HepG2 (cell line): Measurements from ENCODE around the gene GARIN1A. TPM values are rescaled to one million over a fixed set of nuclear protein-coding genes. Genes with fewer than 3 reads are reported as not detected.

Experiments
- ATAC-seq: fragments of 200-7000 bp; cut with Tn5 transposase; 3 replicates; pipeline ENCODE4 v1.9.1; 2020; ENCODE audit warnings: mild to moderate bottlenecking, moderate library complexity
- BruUV-seq: library from RNA; stranded (reverse); fragments of 400-500 nt; replicated peaks from 2 replicates; lab custom pipeline; 2021; lab: Mats Ljungman, UMichigan
- CTCF ChIA-PET: fragments of 300-600 bp; formaldehyde crosslinking; extraction: SDS; loops from one replicate; lab custom pipeline; 2021; ENCODE audit warnings: low total read pairs, inconsistent platforms, low intra/inter-chr PET ratio; lab: Yijun Ruan, JAX
- POLR2A ChIA-PET: fragments of 350-600 bp; sonication (Branson Sonifier 250); formaldehyde crosslinking; loops from one replicate; lab custom pipeline; 2020; ENCODE audit warnings: antibody characterized with exemption, inconsistent platforms; lab: Yijun Ruan, JAX
- DNase-seq: peaks from one replicate; pipeline ENCODE4 v3.0.0-alpha.2; 2015; ENCODE audit warnings: low spot score
- FAIRE-seq: peaks from 3 replicates; lab custom pipeline; 2011; peaks lifted over from hg19 to GRCh38; lab: Jason Lieb, UNC
- H2AFZ ChIP-seq: one replicate; pipeline ENCODE4 v1.6.1; 2011; ENCODE audit warnings: low read length, inconsistent platforms
- H3K27ac ChIP-seq: fragments of 300-600 bp; 3 replicates; pipeline ENCODE4 v1.8.0; 2011; ENCODE audit warnings: mixed run types, mild to moderate bottlenecking, mixed read lengths, low read length, inconsistent platforms; ENCODE audit not compliant: insufficient read depth; ENCODE audit errors: extremely low read length
- H3K27me3 ChIP-seq, 2 experiments: fragments of 200-600 bp in 1 of 2; 2 replicates in 1 of 2; 3 replicates in 1 of 2; pipeline versions ENCODE4 v1.6.0 to v1.8.0; 2011; ENCODE audit warnings: low read length in 2 of 2, mild to moderate bottlenecking in 2 of 2, moderate library complexity in 2 of 2, inconsistent platforms in 1 of 2; ENCODE audit not compliant: insufficient read depth in 2 of 2, control insufficient read depth in 1 of 2
- H3K36me3 ChIP-seq, 2 experiments: fragments of 200-600 bp in 1 of 2; replicated peaks in 1 of 2; 2 replicates in 1 of 2; 3 replicates in 1 of 2; pipeline versions ENCODE4 v1.5.1 to v1.8.0; 2011; ENCODE audit warnings: low read length in 2 of 2, inconsistent platforms in 1 of 2; ENCODE audit not compliant: insufficient read depth in 2 of 2, control insufficient read depth in 1 of 2
- H3K4me1 ChIP-seq: 2 replicates; pipeline ENCODE4 v1.5.1; 2012; ENCODE audit warnings: low read length, inconsistent platforms; ENCODE audit not compliant: insufficient read depth
- H3K4me2 ChIP-seq: 2 replicates; pipeline ENCODE4 v1.6.0; 2011; ENCODE audit warnings: low read depth, low read length, inconsistent platforms
- H3K4me3 ChIP-seq, 3 experiments: fragments of 200-600 bp in 1 of 3; sonication (generic), shearing (Covaris generic) in 1 of 3; replicated peaks in 1 of 3; 2 replicates each; pipeline ENCODE4 v1.5.1; 2011 to 2016; ENCODE audit warnings: low read length in 3 of 3, inconsistent platforms in 2 of 3, low read depth in 2 of 3, mild to moderate bottlenecking in 2 of 3, control low read depth in 1 of 3, mixed read lengths in 1 of 3; ENCODE audit not compliant: insufficient read depth in 1 of 3
- H3K79me2 ChIP-seq: one replicate; pipeline ENCODE4 v1.6.1; 2011; ENCODE audit warnings: low read length, inconsistent platforms; ENCODE audit not compliant: insufficient read depth
- H3K9ac ChIP-seq: 2 replicates; pipeline ENCODE4 v1.6.0; 2011; ENCODE audit warnings: mild to moderate bottlenecking, low read depth, low read length, inconsistent platforms; ENCODE audit not compliant: insufficient read depth
- H3K9me3 ChIP-seq: 2 replicates; pipeline ENCODE4 v1.5.1; 2012; ENCODE audit warnings: mild to moderate bottlenecking, low read length
- H4K20me1 ChIP-seq: 2 replicates; pipeline ENCODE4 v1.6.0; 2011; ENCODE audit warnings: inconsistent platforms, mild to moderate bottlenecking, low read length, moderate library complexity; ENCODE audit not compliant: insufficient read depth
- IRF9 ChIP-seq: sonication (generic); formaldehyde crosslinking; IDR thresholded peaks from 2 replicates; pipeline ENCODE4 v1.8.0; 2022; ENCODE audit warnings: missing genetic modification reagents, mild to moderate bottlenecking, borderline replicate concordance
- RFX5 ChIP-seq: IDR thresholded peaks from 2 replicates; pipeline ENCODE4 v1.6.1; 2011; ENCODE audit warnings: low read depth, low read length, improper control_type of control experiment
- SNRNP70 ChIP-seq: fragments of 200-400 bp; formaldehyde crosslinking; IDR thresholded peaks from 2 replicates; pipeline ENCODE4 v1.6.1; 2017; ENCODE audit warnings: mild to moderate bottlenecking, low read depth, low read length, moderate library complexity
- TOE1 ChIP-seq: sonication (generic); formaldehyde crosslinking; IDR thresholded peaks from 2 replicates; pipeline ENCODE4 v1.4.0; 2020; ENCODE audit warnings: mild to moderate bottlenecking, missing genetic modification reagents
- ZNF780A ChIP-seq: sonication (generic); formaldehyde crosslinking; IDR thresholded peaks from 2 replicates; pipeline ENCODE4 v1.8.0; 2022; ENCODE audit warnings: mild to moderate bottlenecking, missing genetic modification reagents, moderate library complexity
- ZSCAN12 ChIP-seq: sonication (generic); formaldehyde crosslinking; IDR thresholded peaks from 2 replicates; pipeline ENCODE4 v1.9.0; 2021; ENCODE audit warnings: mild to moderate bottlenecking, missing genetic modification reagents
- ZSCAN22 ChIP-seq: sonication (generic); formaldehyde crosslinking; IDR thresholded peaks from 2 replicates; pipeline ENCODE4 v1.4.0; 2020; ENCODE audit warnings: mild to moderate bottlenecking, missing genetic modification reagents
- WGBS: methylation state at CpG from one replicate; pipeline ENCODE4 v1.1.6; 2017; ENCODE audit warnings: low lambda C conversion rate; 5-methylcytosine and 5-hydroxymethylcytosine counted together
- in situ Hi-C: cut with HindIII; loops from 2 replicates; pipeline ENCODE4 v1.10.0; 2017; ENCODE audit warnings: low pct_unique_long_range_greater_than_20kb; ENCODE audit not compliant: extremely low pct_ligation_motif_present
- intact Hi-C: fragments of 100-400 bp; cut with micrococcal nuclease; formaldehyde crosslinking; loops from one replicate; pipeline ENCODE4 v1.10.0; 2022; ENCODE audit not compliant: unreplicated experiment
- polyA plus RNA-seq, 8 experiments: library from polyadenylated mRNA; depleted of rRNA in 3 of 8; stranded (reverse) in 7 of 8; unstranded in 1 of 8; fragments of >200 nt; fragmentation: Illumina TruSeq in 4 of 8; extraction: Trizol in 4 of 8; gene quantifications; 2 replicates each; pipeline versions ENCODE4 v1.2.1 to v1.2.3, GENCODE V29; 2011 to 2016; ENCODE audit warnings: low read depth in 4 of 8, missing spikeins in 1 of 8, mixed read lengths in 1 of 8; ENCODE audit not compliant: insufficient read depth in 1 of 8
- total RNA-seq, 5 experiments: library from RNA; depleted of rRNA; stranded (reverse); fragments of >200 nt; fragmentation: Illumina TruSeq; extraction: Trizol; gene quantifications; 2 replicates each; pipeline ENCODE4 v1.2.3, GENCODE V29; 2016; ENCODE audit warnings: low read depth in 1 of 5
- TF ChIP-seq, protein P1 (sequence below): sonication (generic); formaldehyde crosslinking; IDR thresholded peaks from 2 replicates; pipeline ENCODE4 v1.4.0; 2020; ENCODE audit warnings: mild to moderate bottlenecking, missing genetic modification reagents

Gene GARIN1A
- total and polyA plus RNA-seq, 2 of the 13 experiments (the other 11 are each of a cell fraction or from before 2014, with no cell fraction given) = 0.12 TPM; not detected in 1

DNA sequence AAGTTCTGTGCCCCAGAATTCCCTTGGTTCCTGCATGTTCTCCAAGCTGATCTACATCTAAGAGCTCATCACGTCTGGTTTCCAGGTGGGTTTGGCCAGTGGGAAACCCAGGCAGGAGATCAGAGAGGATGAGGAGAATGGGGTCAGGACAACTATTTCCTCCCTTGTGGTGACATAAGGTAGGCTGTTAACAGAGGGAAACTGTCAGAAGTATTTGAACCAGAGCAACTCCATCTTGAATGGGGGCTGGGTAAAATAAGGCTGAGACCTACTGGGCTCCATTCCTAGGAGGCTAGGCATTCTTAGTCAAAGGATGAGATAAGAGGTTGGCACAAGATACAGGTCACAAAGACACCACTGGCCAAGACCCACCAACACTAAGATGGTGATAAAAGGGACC is 19.1 kb downstream of the GARIN1A start:
- Histone ChIP-seq H3K79me2 (no peaks in the 10 kb centered on the region), H3K9me3 (no peaks in the 10 kb centered on the region), H3K9ac (no peak overlapping the region), H4K20me1 (no peaks in the 10 kb centered on the region), H3K27me3 (peaks cover 2 to 16% of the 10 kb centered on the region in 2 experiments; a peak in 2 of 5 replicates), H3K4me3 (no peak overlapping the region), H3K36me3 (no peaks in the 10 kb centered on the region), H3K27ac (no peak overlapping the region), H3K4me1 (no peaks in the 10 kb centered on the region), H2AFZ (no peak overlapping the region), H3K4me2 (no peak overlapping the region)
- FAIRE-seq = no peak
- ChIA-PET CTCF (no interaction called here), POLR2A (no interaction called here)
- WGBS = 11% methylated on average over 1 of the region's 1 CpG
- DNase-seq = no peak
- no TSS peak for BruUV-seq
- intact Hi-C loops (no loop called here), in situ Hi-C loops (no loop called here)
- no peak for TF ChIP-seq IRF9 (CRISPR knock-in tag)
- no peak for TF ChIP-seq SNRNP70
- TF ChIP-seq, protein P1, sequence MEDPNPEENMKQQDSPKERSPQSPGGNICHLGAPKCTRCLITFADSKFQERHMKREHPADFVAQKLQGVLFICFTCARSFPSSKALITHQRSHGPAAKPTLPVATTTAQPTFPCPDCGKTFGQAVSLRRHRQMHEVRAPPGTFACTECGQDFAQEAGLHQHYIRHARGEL (CRISPR knock-in tag) = no peak
- TF ChIP-seq ZNF780A (CRISPR knock-in tag) = no peak
- TF ChIP-seq ZSCAN12 (CRISPR knock-in tag) = no peak
- TF ChIP-seq RFX5 = no peak
- TF ChIP-seq ZSCAN22 (CRISPR knock-in tag) = no peak
- no peak for TF ChIP-seq TOE1 (CRISPR knock-in tag)
- ATAC-seq = no peak
